ENCODE results near the gene WWOX.

Gene WWOX

GRCh38 chr16:78227855-78228254 is 128.4 kb downstream of the WWOX start:
- DNase-seq (ENCODE audit: low spot score): no peak

DNA sequence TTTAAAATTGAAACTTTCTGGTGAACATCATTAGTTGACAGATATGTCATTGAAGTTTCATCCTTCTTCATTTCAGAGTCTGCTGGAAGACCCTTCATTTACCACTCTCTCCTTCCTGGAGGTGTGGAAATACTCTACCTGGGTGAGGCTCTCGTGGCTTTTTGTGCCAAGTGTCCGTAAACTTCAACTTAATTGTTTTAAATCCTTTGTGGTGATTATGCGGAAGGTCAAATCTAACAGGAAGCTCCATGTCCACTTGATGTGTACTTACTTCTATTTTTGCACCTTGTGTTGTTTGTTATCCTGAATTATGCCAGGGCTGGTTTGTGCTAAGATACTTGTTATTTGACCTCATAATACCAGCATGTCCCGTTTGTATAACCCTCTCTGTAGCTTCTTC is 129.2 kb downstream of the WWOX start:
- no peak for DNase-seq (ENCODE audit: low spot score)

DNA sequence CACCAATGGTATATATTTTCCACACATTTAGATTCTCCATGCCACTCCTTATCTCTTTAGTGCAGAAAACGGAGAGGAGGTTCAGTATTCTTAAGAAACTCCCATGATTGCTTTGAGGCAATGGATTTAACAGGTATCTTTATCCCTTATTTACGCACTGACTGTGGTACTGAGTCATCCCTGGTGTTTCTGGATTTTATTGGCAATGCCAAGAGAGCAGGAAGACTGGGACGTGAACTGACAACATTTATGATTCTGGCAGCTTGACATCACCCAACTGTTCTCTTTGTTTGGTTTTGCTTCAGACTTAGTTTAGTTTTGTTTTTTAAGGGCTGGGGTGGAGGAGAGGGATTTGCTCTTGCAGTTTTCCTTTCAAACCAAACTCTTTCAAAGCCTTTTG is 131.4 kb downstream of the WWOX start:
- DNase-seq (ENCODE audit: low spot score): no peak

GRCh38 chr16:78235168-78235800 is 135.8 kb downstream of the WWOX start:
- peak; percentile 50 for DNase-seq (ENCODE audit: low spot score)

DNA sequence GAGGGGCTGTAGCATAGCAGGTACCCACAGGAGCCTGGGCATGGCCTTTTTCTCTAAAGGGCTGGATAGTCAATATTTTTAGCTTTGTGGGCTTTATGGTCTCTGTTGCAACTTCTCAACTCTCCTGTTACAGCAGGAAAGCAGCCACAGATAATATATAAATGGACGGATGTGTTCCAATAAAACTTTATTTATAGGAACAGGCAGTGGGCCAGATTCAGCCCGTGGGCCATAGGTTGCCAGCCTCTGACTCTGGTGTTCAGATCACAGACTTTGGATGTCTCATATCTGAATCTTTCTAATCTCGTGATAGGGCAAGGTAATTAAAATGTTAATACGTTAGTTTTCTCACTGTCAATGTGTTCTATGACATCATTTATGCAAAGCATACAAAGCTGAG is 136.4 kb downstream of the WWOX start:
- no peak for DNase-seq (ENCODE audit: low spot score)

- no peak for DNase-seq (ENCODE audit: low spot score)
Observed at GRCh38 chr16:78237841-78238240, 138.4 kb downstream of the WWOX start.

GRCh38 chr16:78240459-78241222 is 141.2 kb downstream of the WWOX start:
- no peak for DNase-seq (ENCODE audit: low spot score)

- DNase-seq (ENCODE audit: low spot score): no peak
Observed at GRCh38 chr16:78242239-78242630, 142.8 kb downstream of the WWOX start.

- DNase-seq (ENCODE audit: low spot score): no peak
Observed at GRCh38 chr16:78244131-78244895, 144.9 kb downstream of the WWOX start.

- no peak for DNase-seq (ENCODE audit: low spot score)
Observed at GRCh38 chr16:78246559-78246958, 147.1 kb downstream of the WWOX start.

- no peak for DNase-seq (ENCODE audit: low spot score)
Observed at GRCh38 chr16:78249056-78249455, 149.6 kb downstream of the WWOX start.

GRCh38 chr16:78249832-78250231 is 150.4 kb downstream of the WWOX start:
- DNase-seq (ENCODE audit: low spot score): no peak

DNA sequence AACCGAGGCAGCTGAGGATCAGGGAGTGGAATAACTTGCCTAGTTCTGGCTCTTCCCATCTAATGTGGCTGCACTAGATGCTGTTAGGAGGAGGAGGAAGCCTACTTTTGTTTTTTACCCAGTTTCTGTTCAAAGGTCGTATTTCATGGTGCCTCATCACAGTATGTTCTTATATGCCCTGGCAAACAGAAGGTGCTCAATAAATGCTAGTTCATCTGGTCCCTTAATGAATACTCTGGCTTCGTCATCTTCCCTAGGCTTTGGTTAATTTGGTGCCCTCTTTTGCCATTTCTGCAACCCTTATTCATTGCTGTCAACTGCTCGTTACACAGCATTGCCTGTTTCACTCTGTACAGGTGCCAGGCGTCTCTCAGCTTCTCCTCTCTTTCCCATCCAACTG is 151.7 kb downstream of the WWOX start:
- DNase-seq (ENCODE audit: low spot score): no peak

GRCh38 chr16:78252757-78253156 is 153.3 kb downstream of the WWOX start:
- no peak for DNase-seq (ENCODE audit: low spot score)

DNA sequence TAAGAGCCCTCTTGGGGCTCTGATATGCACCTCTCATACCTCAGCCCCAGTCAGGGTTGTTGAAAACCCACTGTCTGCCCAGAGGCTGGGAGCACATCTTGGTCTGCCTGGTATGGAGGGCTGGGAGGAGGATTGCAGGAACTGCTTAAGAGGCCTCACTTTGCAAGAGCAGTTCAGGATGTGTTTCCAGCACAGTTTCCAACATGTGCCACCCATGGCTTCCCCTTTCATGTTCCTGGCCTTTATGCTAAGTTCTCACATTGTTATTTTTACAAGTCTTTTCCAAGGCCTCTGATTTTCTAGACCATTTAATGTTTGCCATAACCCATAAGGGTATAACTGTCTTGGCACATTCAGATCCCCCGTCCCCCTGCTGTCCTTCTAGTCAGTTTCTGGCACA is 155.4 kb downstream of the WWOX start:
- DNase-seq (ENCODE audit: low spot score): no peak

DNA sequence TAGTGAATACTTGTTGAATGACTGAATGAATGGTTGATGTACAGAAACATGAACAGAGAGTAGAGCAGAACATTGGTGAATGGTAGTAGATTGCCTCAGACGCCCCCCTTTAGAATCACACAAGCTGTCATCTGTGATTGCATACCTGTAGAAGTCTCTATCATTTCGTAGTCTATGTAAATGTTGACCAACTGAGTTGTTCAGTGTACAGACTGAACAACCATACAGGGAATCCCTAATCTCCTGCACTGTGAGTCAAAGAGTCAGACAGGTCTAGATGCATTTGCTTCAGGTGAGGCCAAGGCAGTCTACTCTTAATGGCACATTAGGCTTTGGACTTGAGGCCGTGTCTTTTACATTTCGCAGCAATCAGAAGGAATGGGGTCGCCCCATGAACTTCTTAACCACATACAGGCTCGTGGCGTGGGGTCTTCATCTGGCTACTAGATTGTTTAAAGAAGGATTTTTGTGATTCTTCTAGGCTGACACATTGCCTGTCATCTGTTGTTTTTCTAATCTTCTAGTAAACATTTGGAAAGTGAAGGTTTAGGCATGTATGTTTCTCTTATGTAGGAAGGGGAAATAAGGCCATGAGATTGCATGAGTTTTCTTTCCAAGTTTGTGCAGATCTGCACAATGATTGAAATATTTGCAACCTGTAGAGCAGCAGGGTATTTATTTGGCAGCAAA is 157.4 kb downstream of the WWOX start:
- DNase-seq (ENCODE audit: low spot score): no peak

GRCh38 chr16:78257376-78257728 is 157.9 kb downstream of the WWOX start:
- DNase-seq (ENCODE audit: low spot score): no peak

- DNase-seq (ENCODE audit: low spot score): no peak
Observed at GRCh38 chr16:78258375-78259065, 159.1 kb downstream of the WWOX start.

DNA sequence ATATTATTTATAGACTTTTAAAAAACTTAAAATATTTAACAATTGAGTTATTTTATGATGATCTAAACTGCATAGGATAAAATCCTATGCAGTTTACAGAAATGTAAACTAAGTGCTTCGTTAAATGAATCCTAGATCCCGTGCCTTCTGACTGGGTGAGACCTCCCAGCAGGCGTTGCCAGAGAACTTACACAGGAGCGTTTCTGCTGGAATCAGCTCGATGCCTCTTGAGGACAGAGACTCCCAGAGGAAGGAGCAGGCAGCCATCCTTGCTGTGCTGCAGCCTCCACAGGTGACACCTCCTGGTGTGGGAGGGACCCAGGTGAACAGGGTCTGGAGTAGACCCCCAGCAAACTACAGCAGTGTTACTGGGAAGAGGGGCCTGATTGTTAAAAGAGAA is 160.4 kb downstream of the WWOX start:
- DNase-seq (ENCODE audit: low spot score): no peak

- no peak for DNase-seq (ENCODE audit: low spot score)
Observed at GRCh38 chr16:78264642-78265041, 165.2 kb downstream of the WWOX start.

- DNase-seq (ENCODE audit: low spot score): no peak
Observed at GRCh38 chr16:78269256-78269655, 169.8 kb downstream of the WWOX start.

- DNase-seq (ENCODE audit: low spot score): no peak
Observed at GRCh38 chr16:78271981-78272380, 172.5 kb downstream of the WWOX start.
